Activated CD4-positive, alpha-beta T cell treated with anti-CD3 and anti-CD28 coated beads, Interleukin-2, Interleukin-6, amounts not matched to agents 100 ng/mL and 50 ng/mL, durations not matched to agents 16 hours and 8 hours (primary cell): Measurements from ENCODE around the gene EIPR1.

Experiments used
- DNase-seq: peaks from one replicate; pipeline ENCODE4 v3.0.0-alpha.2; 2020

EIPR1 gene

DNA sequence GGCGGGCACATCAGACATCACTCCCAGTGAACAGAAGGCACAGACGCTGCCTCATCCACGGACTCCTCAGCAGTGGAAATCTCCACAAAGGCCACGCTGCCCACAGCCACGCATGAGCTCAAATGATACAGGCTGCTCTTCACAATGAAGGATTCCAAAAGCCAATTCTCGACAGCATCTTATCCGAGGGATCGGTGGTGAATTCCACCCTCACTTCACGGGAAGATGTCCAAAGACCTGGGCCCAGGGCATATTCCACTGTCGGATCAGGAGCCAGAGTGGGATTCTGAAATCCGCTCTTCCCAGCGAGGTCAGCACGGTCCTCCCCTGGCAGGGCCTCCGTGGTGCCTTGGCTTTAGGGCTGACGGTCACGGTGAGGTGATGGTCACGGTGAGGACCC, 55.8 kb downstream of the EIPR1 start:
- no peak for DNase-seq

- DNase-seq: no peak
Observed at GRCh38 chr2:3320910-3321605, 56.6 kb downstream of the EIPR1 start.

DNA sequence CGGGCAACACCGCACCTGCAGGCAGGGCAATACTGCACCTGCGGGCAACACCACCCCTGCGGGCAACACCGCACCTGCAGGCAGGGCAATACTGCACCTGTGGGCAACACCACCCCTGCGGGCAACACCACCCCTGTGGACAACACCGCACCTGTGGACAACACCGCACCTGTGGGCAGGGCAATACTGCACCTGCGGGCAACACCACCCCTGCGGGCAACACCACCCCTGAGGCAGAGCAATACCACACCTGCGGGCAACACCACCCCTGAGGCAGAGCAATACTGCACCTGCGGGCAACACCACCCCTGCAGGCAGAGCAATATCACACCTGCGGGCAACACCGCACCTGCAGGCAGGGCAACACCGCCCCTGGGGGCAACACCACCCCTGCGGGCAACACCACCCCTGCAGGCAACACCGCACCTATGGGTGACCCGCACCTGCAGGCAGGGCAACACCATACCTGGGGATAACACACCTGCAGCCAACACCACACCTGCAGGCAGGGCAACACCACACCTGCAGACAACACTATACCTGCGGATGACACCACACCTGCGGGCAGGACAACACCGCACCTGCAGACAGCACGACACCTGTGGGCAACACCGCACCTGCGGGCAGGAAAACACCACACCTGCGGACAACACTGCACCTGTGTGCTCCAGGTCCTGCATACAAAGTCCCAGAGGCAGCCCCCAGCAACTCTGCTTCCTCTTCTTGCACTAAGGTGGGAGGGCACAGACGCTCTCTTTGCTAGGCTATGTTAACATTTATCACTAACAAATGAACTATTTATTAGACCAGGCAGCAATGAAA, 57.7 kb downstream of the EIPR1 start:
- DNase-seq: no peak

DNA sequence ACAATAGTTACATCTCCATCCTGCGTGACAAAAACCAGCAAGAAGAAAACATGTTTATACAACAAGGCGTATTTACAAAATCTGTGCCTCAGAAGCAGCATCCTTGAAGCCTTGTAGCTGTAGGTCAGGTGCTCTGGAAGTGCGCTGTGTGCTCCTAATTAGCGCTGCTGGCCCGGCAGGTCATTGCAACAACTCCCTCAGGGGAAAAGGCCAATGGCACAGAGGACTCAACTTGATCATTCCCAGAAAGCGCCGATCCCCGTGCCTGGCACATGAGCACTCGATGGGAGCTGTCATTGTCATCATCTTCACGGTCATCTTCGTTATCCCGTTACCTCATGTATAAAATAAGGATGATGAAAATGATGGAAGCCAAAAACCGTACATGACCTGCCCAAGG, 58.5 kb downstream of the EIPR1 start:
- no peak for DNase-seq

DNA sequence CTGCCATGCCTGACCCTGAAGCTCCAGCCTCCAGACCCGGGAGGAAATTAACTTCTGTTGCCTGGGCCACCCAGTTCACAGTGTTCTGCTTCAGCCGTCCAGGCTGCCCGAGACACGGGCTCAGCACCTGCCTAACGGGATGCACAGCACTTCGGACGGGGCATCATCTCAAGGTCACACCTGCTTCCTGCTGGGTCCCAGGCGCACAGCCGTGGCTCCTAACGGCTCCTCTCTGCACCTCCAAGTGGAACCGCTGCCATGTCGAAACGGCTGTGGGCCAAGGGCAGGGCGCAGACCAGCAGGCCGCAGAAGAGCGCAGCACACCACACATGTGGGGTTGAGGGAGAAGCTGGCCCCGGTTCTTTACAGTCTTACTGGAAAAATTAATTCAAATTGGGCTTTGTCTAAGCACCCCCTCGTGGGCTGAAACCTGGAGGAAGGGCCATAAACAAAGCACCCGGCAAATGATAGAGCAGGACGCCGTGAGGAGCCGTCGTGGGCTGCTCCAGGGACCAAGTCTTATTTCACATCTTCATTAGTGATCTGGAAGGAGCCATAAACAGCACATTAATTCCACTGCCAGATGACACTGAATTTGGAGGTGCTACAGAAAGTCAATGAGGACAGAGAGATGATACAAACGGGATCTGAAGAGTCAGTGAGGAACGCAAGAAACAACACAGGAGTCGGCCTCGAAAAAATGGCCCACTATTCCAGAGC, 59.6 kb downstream of the EIPR1 start:
- no peak for DNase-seq

GRCh38 chr2:3317277-3317685, 60.3 kb downstream of the EIPR1 start:
- DNase-seq: no peak

GRCh38 chr2:3316456-3317276, 61.0 kb downstream of the EIPR1 start:
- DNase-seq: no peak

- DNase-seq: no peak
Observed at GRCh38 chr2:3314626-3315025, 63.0 kb downstream of the EIPR1 start.

DNA sequence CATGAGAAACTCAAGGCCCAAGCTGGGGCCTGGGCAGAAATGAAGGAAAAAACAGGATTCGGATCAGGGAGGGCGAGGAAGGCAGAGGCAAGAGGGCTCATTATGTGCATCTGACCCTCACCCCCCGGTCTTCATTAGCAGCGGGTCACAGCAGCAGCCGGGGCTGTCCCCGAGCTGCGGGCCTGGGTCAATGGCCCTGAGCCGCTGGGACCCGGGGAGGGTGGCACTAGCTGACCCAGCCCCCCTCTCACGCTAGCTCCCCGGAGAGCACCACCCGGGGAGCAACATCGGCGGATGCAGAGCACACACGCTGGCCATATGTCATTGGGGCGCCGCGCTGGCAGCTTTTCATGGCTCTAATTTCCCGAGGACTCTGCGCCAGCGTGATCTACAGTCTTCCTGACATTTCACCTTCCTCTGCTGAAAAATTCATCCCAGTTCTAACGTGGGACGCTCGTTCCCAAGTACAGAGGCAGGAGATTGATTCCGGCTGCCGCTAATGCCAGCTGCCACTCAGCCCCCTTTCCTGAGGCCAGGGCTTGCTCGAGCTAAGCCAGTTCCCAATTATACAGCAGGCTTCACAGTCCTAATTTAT, 63.7 kb downstream of the EIPR1 start:
- DNase-seq: no peak

- DNase-seq: no peak
Observed at GRCh38 chr2:3312576-3313345, 64.9 kb downstream of the EIPR1 start.

- DNase-seq: no peak
Observed at GRCh38 chr2:3311601-3312000, 66.0 kb downstream of the EIPR1 start.

- DNase-seq: no peak
Observed at GRCh38 chr2:3309496-3310355, 67.9 kb downstream of the EIPR1 start.

DNA sequence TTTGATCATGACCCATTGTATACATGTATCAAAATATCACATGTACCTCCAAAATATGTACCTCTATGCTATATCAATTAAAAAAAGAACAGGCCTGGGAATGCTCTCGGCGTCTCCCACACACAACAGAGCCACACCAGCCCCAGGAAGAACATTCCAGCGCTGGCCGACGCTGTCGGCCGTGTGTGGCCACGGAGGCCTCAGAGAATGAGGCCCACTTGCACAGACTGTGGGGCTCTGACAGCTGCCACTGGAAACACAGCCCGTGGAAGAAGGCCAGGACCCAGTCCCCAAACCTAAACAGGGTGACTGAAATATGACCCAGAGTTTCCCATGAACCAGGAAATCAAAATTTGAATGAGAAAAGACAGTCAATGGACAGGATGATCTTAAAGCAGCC, 69.7 kb downstream of the EIPR1 start:
- DNase-seq: no peak

GRCh38 chr2:3307236-3307635, 70.4 kb downstream of the EIPR1 start:
- no peak for DNase-seq

- DNase-seq: no peak
Observed at GRCh38 chr2:3305952-3306351, 71.7 kb downstream of the EIPR1 start.

DNA sequence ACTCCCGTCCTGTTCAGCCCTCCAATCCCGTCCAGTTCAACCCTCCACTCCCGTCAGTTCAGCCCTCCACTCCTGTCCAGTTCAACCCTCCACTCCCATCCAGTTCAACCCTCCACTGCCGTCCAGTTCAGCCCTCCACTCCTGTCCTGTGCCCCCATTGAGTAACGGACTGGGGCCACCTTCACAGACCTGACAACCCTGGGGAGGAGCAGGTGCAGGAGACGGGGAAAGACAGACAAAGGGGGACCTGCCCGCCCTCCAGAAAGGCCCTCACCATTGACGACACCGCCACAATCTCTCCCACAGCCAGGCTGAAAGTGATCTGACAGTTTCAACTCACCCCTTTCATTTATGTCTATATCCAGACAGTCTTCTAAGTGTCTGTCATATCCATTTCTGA, 72.2 kb downstream of the EIPR1 start:
- DNase-seq: no peak

DNA sequence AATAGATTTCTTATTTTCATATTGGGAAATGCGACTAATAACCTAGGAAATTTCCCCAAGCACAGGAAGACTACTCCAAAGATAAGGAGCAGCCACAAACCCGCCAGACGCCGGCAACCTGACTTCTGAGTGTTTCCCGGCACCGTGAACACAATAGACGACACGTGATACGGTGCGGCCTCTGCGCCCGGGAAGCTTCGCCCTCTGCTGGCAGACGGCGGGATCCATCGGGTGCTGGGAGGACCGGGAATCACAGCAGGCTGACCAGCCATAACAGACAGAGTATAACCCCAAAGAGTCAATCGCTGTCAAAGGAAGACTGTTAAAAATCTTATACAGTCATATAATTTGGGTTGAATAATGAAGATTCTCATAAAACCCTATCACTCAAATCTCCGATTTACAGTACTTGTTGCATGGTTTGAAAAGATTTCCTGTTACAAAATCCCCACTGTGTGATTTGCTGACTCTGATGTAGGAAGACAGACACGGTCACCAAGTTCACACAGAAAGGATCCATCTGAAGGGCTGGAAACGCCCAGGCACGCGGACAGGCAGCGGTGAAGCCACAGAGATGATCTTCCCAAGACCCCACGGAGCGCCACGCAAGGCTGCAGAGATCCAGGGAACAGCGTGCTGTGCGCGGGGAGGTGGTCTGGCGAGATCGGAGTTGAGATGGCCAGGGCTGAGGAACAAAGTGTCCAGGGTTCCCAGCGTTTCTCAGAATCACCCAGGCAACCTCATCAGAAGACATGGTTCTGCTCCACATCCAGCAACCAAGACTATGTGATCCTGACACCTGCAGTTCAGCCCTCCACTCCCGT, 73.8 kb downstream of the EIPR1 start:
- DNase-seq: peak; percentile 85

DNA sequence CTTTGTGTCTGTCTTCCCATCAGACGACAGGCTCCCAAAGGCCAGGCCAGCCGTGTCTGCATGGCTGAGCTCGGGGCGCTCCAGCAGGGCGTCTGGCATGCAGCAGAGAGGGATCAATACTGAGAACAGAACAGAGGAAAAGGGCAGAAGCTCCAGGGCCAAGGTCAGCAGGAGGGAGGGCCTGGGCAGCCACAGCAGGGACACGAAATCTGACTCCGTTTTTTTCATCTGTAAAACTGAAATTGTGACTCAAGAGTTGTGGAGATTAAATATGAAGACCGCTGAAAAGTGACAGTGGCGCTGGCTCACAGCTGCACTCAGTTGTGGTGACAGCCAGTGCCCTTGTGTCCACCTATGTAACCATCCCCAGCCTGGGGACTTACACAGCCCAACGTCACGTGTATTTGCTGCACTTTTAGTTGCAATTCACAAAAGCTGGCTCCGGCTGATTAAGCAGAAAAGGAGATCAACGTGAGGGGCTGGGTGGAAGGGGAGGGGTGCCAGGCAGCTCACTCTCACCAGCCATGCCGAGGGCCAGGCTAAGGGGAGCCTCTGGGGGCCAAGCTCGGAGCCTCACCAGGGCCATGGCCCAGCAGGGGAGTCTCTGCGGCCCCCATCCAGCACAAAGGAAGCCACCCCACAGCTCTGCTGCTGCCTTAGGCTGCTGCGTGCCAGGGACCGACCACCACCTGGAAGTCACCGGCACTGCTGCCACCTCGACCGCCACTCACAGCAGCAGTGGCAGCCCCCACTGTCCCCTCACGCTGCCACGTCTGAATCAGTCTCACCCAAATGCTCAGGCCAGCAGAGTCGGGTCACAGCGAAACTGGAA, 74.7 kb downstream of the EIPR1 start:
- DNase-seq: no peak

- DNase-seq: no peak
Observed at GRCh38 chr2:3302421-3302750, 75.2 kb downstream of the EIPR1 start.
